Measurements from ENCODE around the gene NRARP. TPM values are rescaled to one million over a fixed set of nuclear protein-coding genes. Genes with fewer than 3 reads are reported as not detected.

NRARP gene
- total and polyA plus RNA-seq, 2 experiments from 2014 or later = 4.0 to 55.1 TPM

DNA sequence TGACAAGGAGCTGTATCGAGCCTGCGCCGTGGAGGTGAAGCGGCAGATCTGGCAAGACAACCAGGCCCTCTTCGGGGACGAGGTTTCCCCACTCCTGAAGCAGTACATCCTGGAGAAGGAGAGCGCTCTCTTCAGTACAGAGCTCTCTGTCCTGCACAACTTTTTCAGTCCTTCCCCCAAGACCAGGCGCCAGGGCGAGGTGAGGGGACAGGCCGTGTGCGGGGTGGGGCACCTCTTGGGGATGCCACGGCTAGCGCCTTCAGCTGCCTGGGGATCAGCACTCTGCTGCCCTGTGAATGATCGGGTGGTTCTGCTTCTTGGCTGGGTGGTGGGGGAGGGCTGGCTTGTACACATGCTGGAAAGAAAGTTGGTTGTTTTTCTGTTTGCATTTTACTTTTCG lies 45.2 kb downstream of the NRARP start (continued):
- TF ChIP-seq EZH2phosphoT487 (IDR thresholded peaks at IDR 0.05; ENCODE audit: unreplicated experiment) (no peak), EZH2 (IDR thresholded peaks at IDR 0.05; ENCODE audit: low read depth, unreplicated experiment) (no peak), JUNB (IDR thresholded peaks at IDR 0.05; ENCODE audit: unreplicated experiment) (no peak)
- TF ChIP-seq, protein P1, sequence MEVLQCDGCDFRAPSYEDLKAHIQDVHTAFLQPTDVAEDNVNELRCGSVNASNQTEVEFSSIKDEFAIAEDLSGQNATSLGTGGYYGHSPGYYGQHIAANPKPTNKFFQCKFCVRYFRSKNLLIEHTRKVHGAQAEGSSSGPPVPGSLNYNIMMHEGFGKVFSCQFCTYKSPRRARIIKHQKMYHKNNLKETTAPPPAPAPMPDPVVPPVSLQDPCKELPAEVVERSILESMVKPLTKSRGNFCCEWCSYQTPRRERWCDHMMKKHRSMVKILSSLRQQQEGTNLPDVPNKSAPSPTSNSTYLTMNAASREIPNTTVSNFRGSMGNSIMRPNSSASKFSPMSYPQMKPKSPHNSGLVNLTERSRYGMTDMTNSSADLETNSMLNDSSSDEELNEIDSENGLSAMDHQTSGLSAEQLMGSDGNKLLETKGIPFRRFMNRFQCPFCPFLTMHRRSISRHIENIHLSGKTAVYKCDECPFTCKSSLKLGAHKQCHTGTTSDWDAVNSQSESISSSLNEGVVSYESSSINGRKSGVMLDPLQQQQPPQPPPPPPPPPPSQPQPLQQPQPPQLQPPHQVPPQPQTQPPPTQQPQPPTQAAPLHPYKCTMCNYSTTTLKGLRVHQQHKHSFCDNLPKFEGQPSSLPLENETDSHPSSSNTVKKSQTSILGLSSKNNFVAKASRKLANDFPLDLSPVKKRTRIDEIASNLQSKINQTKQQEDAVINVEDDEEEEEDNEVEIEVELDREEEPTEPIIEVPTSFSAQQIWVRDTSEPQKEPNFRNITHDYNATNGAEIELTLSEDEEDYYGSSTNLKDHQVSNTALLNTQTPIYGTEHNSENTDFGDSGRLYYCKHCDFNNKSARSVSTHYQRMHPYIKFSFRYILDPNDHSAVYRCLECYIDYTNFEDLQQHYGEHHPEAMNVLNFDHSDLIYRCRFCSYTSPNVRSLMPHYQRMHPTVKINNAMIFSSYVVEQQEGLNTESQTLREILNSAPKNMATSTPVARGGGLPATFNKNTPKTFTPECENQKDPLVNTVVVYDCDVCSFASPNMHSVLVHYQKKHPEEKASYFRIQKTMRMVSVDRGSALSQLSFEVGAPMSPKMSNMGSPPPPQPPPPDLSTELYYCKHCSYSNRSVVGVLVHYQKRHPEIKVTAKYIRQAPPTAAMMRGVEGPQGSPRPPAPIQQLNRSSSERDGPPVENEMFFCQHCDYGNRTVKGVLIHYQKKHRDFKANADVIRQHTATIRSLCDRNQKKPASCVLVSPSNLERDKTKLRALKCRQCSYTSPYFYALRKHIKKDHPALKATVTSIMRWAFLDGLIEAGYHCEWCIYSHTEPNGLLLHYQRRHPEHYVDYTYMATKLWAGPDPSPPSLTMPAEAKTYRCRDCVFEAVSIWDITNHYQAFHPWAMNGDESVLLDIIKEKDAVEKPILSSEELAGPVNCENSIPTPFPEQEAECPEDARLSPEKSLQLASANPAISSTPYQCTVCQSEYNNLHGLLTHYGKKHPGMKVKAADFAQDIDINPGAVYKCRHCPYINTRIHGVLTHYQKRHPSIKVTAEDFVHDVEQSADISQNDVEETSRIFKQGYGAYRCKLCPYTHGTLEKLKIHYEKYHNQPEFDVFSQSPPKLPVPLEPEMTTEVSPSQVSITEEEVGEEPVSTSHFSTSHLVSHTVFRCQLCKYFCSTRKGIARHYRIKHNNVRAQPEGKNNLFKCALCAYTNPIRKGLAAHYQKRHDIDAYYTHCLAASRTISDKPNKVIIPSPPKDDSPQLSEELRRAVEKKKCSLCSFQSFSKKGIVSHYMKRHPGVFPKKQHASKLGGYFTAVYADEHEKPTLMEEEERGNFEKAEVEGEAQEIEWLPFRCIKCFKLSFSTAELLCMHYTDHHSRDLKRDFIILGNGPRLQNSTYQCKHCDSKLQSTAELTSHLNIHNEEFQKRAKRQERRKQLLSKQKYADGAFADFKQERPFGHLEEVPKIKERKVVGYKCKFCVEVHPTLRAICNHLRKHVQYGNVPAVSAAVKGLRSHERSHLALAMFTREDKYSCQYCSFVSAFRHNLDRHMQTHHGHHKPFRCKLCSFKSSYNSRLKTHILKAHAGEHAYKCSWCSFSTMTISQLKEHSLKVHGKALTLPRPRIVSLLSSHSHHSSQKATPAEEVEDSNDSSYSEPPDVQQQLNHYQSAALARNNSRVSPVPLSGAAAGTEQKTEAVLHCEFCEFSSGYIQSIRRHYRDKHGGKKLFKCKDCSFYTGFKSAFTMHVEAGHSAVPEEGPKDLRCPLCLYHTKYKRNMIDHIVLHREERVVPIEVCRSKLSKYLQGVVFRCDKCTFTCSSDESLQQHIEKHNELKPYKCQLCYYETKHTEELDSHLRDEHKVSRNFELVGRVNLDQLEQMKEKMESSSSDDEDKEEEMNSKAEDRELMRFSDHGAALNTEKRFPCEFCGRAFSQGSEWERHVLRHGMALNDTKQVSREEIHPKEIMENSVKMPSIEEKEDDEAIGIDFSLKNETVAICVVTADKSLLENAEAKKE (CRISPR knock-in tag; IDR thresholded peaks at IDR 0.05) = no peak

DNA sequence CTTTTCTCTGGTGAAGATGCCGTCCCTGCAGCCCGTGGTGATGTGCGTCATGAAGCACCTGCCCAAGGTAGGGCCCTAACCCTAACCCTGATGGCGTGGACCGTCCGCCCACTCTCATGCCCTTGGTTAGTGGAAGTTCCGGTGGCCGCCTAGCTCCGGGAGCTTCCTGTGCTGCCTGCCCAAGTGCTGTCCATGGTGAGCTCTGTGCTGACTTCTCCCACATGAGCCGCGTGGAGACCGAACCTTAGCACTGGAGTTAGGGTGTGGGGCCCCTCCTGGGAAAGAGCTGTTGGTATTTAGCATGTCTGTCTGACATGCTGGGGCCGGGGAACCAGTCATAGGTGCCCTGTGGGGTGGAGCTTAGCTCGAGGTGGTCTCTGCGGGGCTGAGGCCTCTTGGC lies 45.7 kb downstream of the NRARP start:
- Mint-ChIP-seq H3K27ac (no peak overlapping the region), H3K4me3 (peak overlapping the region; percentile 89), H3K27me3 (ENCODE audit: insufficient read depth, low read depth, poor library complexity) (peaks cover 16% of the 10 kb centered on the region), H3K36me3 (ENCODE audit: low read depth) (peaks cover 19% of the 10 kb centered on the region; the same call in 2 of the 3 replicates), H3K4me1 (peaks cover 6% of the 10 kb centered on the region), H3K9me3 (no peaks in the 10 kb centered on the region; the same call in 2 of the 3 replicates)
- Histone ChIP-seq H3K27ac (ENCODE audit: low read depth) (no peak overlapping the region), H3K79me2 (replicated peaks; ENCODE audit: insufficient read depth) (peaks cover 24% of the 10 kb centered on the region), H3K4me1 (ENCODE audit: insufficient read depth) (peaks cover 13% of the 10 kb centered on the region; the same call in 1 of the 2 replicates), H2AFZ (no peak overlapping the region), H3K4me3 (peak overlapping the region; percentile 96), H3K4me2 (peak overlapping the region; percentile 94), H3K27me3 (ENCODE audit: insufficient read depth) (peaks cover 4% of the 10 kb centered on the region; the same call in 1 of the 2 replicates), H3K9me2 (ENCODE audit: insufficient read depth) (no peaks in the 10 kb centered on the region), H3K36me3 (ENCODE audit: insufficient read depth) (peaks cover 9% of the 10 kb centered on the region), H4K20me1 (replicated peaks; ENCODE audit: insufficient read depth) (no peaks in the 10 kb centered on the region; the same call in 1 of the 2 replicates), H3F3A (replicated peaks; ENCODE audit: low read depth) (peaks cover 14% of the 10 kb centered on the region)
- no peak for TF ChIP-seq EZH2phosphoT487 (IDR thresholded peaks at IDR 0.05; ENCODE audit: unreplicated experiment)
- no peak for TF ChIP-seq STAT1 (IDR thresholded peaks at IDR 0.05; ENCODE audit: unreplicated experiment)
- TF ChIP-seq ZNF331 (CRISPR knock-in tag; IDR thresholded peaks at IDR 0.05; ENCODE audit: low read depth) = no peak
- no peak for TF ChIP-seq CREB1 (CRISPR knock-in tag; IDR thresholded peaks at IDR 0.05; ENCODE audit: low read depth)
- TF ChIP-seq, protein P2, sequence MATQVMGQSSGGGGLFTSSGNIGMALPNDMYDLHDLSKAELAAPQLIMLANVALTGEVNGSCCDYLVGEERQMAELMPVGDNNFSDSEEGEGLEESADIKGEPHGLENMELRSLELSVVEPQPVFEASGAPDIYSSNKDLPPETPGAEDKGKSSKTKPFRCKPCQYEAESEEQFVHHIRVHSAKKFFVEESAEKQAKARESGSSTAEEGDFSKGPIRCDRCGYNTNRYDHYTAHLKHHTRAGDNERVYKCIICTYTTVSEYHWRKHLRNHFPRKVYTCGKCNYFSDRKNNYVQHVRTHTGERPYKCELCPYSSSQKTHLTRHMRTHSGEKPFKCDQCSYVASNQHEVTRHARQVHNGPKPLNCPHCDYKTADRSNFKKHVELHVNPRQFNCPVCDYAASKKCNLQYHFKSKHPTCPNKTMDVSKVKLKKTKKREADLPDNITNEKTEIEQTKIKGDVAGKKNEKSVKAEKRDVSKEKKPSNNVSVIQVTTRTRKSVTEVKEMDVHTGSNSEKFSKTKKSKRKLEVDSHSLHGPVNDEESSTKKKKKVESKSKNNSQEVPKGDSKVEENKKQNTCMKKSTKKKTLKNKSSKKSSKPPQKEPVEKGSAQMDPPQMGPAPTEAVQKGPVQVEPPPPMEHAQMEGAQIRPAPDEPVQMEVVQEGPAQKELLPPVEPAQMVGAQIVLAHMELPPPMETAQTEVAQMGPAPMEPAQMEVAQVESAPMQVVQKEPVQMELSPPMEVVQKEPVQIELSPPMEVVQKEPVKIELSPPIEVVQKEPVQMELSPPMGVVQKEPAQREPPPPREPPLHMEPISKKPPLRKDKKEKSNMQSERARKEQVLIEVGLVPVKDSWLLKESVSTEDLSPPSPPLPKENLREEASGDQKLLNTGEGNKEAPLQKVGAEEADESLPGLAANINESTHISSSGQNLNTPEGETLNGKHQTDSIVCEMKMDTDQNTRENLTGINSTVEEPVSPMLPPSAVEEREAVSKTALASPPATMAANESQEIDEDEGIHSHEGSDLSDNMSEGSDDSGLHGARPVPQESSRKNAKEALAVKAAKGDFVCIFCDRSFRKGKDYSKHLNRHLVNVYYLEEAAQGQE (IDR thresholded peaks at IDR 0.05; ENCODE audit: unreplicated experiment) = no peak
- no peak for TF ChIP-seq ZNF114 (CRISPR knock-in tag; IDR thresholded peaks at IDR 0.05)
- TF ChIP-seq JUNB (IDR thresholded peaks at IDR 0.05; ENCODE audit: unreplicated experiment) = no peak
- DNase-seq (ENCODE audit: low spot score) = no peak
- no peak for ATAC-seq
